Right atrium auricular region (tissue), 2 donors: Measurements from ENCODE around the gene PCNX4. TPM values are rescaled to one million over a fixed set of nuclear protein-coding genes. Genes with fewer than 3 reads are reported as not detected.
A peak's percentile ranks its signal among the peaks of the same experiment; 100 is the strongest.
"Not testable (repeated sequence)": the region's sequence is repeated elsewhere in the genome, so short reads cannot be mapped to it uniquely, and the experiment has no call there.

Experiments used
- DNase-seq: peaks from one replicate; pipeline ENCODE4 v3.0.0-alpha.2; 2019; ENCODE audit warnings: low spot score
- H3K27ac ChIP-seq, 2 donors: fragments of 200-600 bp; sonication (generic); 1 replicate in 1 of 2; 2 replicates in 1 of 2; pipeline ENCODE4 v1.5.1; 2016 to 2019
- H3K27me3 ChIP-seq, 2 donors: fragments of 200-600 bp; sonication (generic); one replicate each; pipeline versions ENCODE4 v1.5.1 to v1.6.0; 2017 to 2019
- H3K36me3 ChIP-seq: fragments of 200-600 bp; sonication (generic); one replicate; pipeline ENCODE4 v1.5.1; 2016
- H3K4me1 ChIP-seq, 2 donors: fragments of 200-600 bp; sonication (generic); one replicate each; pipeline versions ENCODE4 v1.5.1 to v1.6.0; 2017 to 2019
- H3K4me3 ChIP-seq, 2 donors: fragments of 200-600 bp; sonication (generic); 1 replicate in 1 of 2; 2 replicates in 1 of 2; pipeline ENCODE4 v1.5.1; 2017 to 2019; ENCODE audit warnings: mild to moderate bottlenecking in 1 of 2, moderate library complexity in 1 of 2
- H3K9me3 ChIP-seq, 2 donors: fragments of 200-600 bp; sonication (generic); one replicate each; pipeline ENCODE4 v1.5.1; 2019
- total RNA-seq, 2 donors: library from RNA; depleted of rRNA; stranded (reverse); fragments of >200 nt; gene quantifications; one replicate each; pipeline ENCODE4 v1.1.0, GENCODE V29; 2016
- TF ChIP-seq, protein P1 (sequence below), 2 donors: fragments of 200-600 bp; sonication (generic); IDR thresholded peaks; one replicate each; pipeline ENCODE4 v1.5.1; 2019; ENCODE audit warnings: antibody characterized with exemption in 2 of 2

PCNX4 gene
- total RNA-seq: 10 to 100 TPM; 63.2 to 65.0 TPM

DNA sequence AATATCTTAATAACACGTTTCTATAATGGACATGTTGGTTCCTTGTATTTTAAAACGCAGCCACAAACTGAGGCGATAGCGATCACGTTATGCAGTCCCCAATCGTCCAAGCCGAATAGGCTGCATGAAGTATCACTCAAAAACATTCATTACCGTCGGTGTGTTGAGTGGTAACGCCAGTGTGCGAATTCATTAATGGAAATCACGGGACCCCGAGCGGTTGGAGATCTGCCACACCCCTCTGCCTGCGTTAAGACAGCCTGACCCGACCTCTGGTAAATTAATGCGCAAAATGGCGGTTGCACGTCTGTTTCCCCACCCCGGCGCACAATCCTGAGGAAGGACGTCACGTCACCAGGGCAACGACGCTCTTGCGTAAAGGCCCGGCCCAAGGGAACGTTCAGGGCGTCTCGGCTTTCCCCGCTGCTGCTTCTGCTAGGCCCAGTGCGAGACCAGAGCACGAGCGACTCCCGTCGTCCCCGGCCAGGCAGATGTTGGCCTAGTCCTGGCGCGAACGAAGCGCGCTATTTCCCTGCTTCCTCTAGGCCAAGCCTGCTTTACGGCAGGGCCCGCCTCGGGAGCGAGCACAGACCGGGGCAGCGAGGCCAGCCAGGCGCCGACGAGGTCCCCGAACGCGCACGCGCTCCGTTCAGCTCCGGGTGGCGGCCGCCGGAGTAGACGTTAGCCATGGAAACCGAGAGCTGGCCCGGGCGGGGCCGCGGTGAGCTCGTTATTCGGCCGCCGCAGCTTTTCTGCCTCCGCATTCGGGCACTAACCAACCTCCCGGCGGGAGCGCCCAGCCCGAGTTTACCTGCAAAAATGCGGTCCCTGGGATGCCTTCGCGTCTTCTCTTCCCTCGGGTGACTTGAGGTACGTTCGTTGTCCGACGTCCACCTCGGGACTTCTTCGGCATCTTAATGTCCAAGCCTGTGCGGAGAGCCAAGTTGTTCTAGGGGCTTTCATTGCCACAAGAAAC, at the start of gene PCNX4:
PCNX4 (plus strand) TSS at position 374 of the 976 bp plus-strand sequence. CDS start 15,716 bp downstream, outside the sequence.
- Histone ChIP-seq H3K27me3 (no peaks in the 10 kb centered on the region), H3K9me3 (no peaks in the 10 kb centered on the region), H3K36me3 (no peaks in the 10 kb centered on the region), H3K27ac (peak within 1 kb of the TSS; percentile 96 to 99), H3K4me1 (peaks cover 0 to 39% of the 10 kb centered on the region in 2 donors), H3K4me3 (peak within 1 kb of the TSS; percentile 66 to 67)
- TF ChIP-seq, protein P1, sequence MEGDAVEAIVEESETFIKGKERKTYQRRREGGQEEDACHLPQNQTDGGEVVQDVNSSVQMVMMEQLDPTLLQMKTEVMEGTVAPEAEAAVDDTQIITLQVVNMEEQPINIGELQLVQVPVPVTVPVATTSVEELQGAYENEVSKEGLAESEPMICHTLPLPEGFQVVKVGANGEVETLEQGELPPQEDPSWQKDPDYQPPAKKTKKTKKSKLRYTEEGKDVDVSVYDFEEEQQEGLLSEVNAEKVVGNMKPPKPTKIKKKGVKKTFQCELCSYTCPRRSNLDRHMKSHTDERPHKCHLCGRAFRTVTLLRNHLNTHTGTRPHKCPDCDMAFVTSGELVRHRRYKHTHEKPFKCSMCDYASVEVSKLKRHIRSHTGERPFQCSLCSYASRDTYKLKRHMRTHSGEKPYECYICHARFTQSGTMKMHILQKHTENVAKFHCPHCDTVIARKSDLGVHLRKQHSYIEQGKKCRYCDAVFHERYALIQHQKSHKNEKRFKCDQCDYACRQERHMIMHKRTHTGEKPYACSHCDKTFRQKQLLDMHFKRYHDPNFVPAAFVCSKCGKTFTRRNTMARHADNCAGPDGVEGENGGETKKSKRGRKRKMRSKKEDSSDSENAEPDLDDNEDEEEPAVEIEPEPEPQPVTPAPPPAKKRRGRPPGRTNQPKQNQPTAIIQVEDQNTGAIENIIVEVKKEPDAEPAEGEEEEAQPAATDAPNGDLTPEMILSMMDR (IDR thresholded peaks at IDR 0.05): no peak
- peak; percentile 98 for DNase-seq

DNA sequence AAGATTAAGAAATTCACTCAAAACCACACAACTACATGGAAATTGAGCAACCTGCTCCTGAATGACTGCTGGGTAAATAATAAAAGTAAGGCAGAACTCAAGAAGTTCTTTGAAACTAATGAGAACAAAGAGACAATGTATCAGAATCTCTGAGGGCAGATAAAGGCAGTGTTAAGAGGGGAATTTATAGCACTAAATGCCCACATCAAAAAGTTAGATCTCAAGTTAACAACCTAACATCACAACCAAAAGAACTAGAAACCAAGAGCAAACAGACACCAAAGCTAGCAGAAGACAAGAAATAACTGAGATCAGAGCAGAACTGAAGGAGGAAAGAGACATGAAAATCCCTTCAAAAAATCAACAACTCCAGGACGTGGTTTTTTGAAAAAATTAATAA, 43.7 kb upstream of the PCNX4 start:
- H3K36me3 ChIP-seq, H3K9me3 ChIP-seq, H3K27me3 ChIP-seq, H3K4me1 ChIP-seq, H3K27ac ChIP-seq, DNase-seq, H3K4me3 ChIP-seq: not testable (repeated sequence)

DNA sequence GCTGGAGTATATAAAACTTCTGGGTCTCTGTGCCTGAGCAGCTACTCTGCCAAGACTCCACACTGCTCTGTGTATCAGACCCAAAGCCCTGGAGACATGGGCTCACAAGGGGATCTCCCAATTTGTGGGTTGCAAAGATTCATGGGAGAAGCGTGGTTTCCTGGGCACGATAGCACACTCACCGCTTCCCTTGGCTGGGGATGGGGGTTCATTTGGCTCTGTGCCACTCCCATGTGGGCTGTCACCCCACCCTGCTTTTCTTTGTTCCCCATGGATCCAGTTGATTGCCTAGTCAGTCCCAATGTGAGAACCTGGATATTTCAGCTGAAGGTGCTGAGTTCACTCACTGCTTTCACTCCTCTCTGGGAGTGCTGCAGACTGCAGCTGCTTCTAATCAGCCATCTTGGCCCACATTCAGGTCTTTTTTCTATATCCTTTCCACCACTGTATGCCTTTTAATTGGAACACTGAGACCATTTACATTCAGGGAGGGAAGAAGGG, 40.0 kb upstream of the PCNX4 start:
- H3K4me3 ChIP-seq: no peak overlapping the region
- TF ChIP-seq, protein P1 (IDR thresholded peaks at IDR 0.05): no peak
- no peak overlapping the region for H3K27ac ChIP-seq
- DNase-seq: no peak
- H3K27me3 ChIP-seq: no peaks in the 10 kb centered on the region
- H3K9me3 ChIP-seq: peaks cover 0 to 4% of the 10 kb centered on the region in 2 donors
- H3K36me3 ChIP-seq: no peaks in the 10 kb centered on the region
- H3K4me1 ChIP-seq: no peaks in the 10 kb centered on the region

DNA sequence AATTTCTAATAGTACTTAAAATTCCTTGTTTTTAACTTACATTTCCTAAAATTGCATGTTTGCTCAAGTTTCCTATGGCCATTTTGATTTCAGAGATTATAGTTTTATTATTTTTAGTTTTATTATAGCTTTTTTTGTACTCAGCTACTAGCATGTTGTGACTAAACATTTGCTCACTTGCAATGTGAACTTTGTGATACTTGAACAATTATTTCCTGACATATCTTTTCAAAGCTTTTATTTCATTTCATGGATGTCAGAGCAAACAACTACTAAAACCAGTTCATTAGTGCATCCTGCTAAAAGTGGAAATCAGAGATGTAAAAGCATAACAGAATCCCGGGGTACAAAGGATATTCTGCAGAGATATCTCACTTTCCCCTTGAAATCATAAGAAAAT, 33.6 kb upstream of the PCNX4 start:
- Histone ChIP-seq H3K27ac (no peak overlapping the region), H3K4me3 (no peak overlapping the region)

DNA sequence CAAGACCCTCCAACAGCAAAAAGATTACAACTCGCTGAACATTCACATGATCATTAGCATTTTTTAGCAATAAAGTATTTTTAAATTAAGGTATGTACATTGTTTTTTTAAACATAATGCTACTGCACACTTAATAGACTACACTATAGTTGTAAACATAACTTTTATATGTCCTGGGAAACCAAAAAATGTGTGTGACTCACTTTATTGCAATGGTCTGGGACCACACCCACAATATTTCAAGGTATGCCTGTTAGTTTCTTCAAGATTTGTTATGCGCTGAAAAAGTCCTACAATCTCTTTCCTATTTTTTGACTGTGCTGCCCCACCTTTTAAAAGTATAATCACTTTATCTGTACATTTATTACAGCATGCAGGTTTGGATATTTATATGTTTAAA, 30.4 kb upstream of the PCNX4 start:
- no peak overlapping the region for H3K27ac ChIP-seq
- no peaks in the 10 kb centered on the region for H3K27me3 ChIP-seq
- H3K4me3 ChIP-seq: no peak overlapping the region
- H3K9me3 ChIP-seq: no peaks in the 10 kb centered on the region
- TF ChIP-seq, protein P1 (IDR thresholded peaks at IDR 0.05): no peak
- H3K4me1 ChIP-seq: no peaks in the 10 kb centered on the region
- no peaks in the 10 kb centered on the region for H3K36me3 ChIP-seq
- no peak for DNase-seq

More for the DNA sequence above, 33.6 kb upstream of the PCNX4 start:
- DNase-seq: no peak
- no peaks in the 10 kb centered on the region for H3K36me3 ChIP-seq
- peaks cover 0 to 4% of the 10 kb centered on the region in 2 donors for H3K9me3 ChIP-seq
- TF ChIP-seq, protein P1 (IDR thresholded peaks at IDR 0.05): no peak
- no peaks in the 10 kb centered on the region for H3K4me1 ChIP-seq
- H3K27me3 ChIP-seq: no peaks in the 10 kb centered on the region

DNA sequence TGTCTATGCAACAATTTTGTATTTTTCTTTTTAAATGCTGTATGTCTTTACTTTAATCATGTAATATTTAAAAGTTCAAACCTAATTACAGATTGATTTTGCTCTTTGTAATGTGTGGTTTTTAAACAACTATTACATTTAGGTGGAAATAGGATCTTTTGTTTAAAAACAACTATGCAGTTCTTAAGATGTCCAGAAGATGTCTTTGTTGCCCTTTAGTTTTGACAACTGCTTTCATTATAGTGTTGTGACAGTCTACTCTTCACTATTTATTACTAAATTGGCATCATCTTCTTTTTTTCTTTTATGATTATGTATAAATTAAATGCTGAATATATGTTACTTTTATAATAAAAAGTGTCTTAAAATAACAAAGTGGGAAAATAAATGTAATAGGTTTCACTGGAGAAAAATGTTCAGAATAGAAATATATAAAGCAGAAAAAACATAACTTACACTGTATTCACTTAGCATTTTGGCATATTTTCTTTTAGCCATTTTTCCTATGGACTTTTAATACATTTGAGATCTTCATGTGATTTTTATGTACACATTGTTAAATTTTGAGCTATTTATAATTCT, 27.1 kb upstream of the PCNX4 start:
- no peak overlapping the region for H3K4me3 ChIP-seq
- no peak overlapping the region for H3K27ac ChIP-seq
- no peaks in the 10 kb centered on the region for H3K36me3 ChIP-seq
- no peaks in the 10 kb centered on the region for H3K27me3 ChIP-seq
- DNase-seq: no peak
- no peaks in the 10 kb centered on the region for H3K9me3 ChIP-seq
- no peaks in the 10 kb centered on the region for H3K4me1 ChIP-seq
- TF ChIP-seq, protein P1 (IDR thresholded peaks at IDR 0.05): peak; percentile 42 to 64
